Measurements from ENCODE around the gene PMPCA. TPM values are rescaled to one million over a fixed set of nuclear protein-coding genes. Genes with fewer than 3 reads are reported as not detected.

Gene PMPCA, protein sequence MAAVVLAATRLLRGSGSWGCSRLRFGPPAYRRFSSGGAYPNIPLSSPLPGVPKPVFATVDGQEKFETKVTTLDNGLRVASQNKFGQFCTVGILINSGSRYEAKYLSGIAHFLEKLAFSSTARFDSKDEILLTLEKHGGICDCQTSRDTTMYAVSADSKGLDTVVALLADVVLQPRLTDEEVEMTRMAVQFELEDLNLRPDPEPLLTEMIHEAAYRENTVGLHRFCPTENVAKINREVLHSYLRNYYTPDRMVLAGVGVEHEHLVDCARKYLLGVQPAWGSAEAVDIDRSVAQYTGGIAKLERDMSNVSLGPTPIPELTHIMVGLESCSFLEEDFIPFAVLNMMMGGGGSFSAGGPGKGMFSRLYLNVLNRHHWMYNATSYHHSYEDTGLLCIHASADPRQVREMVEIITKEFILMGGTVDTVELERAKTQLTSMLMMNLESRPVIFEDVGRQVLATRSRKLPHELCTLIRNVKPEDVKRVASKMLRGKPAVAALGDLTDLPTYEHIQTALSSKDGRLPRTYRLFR
- 88.6 and 104 TPM in 2 replicates for total RNA-seq (2014; rRNA removed; shearing (Covaris generic))
- polyA plus RNA-seq (2015; cell fraction: cytosol; rRNA removed), result 78.0 and 124 TPM in 2 replicates
- 243 and 380 TPM in 2 replicates for polyA plus RNA-seq (2015; cell fraction: nucleus; rRNA removed)

- DNase-seq (ENCODE audit: low read depth), result peak; percentile 75
Observed at GRCh38 chr9:136410500-136411287, at the start of gene PMPCA, which contains the start of gene ENTR1. PMPCA (plus strand) TSS chr9:136410658; CDS start chr9:136410669, 11 bp downstream. ENTR1 (minus strand) TSS chr9:136410614; CDS start chr9:136410397, 217 bp downstream.

DNA sequence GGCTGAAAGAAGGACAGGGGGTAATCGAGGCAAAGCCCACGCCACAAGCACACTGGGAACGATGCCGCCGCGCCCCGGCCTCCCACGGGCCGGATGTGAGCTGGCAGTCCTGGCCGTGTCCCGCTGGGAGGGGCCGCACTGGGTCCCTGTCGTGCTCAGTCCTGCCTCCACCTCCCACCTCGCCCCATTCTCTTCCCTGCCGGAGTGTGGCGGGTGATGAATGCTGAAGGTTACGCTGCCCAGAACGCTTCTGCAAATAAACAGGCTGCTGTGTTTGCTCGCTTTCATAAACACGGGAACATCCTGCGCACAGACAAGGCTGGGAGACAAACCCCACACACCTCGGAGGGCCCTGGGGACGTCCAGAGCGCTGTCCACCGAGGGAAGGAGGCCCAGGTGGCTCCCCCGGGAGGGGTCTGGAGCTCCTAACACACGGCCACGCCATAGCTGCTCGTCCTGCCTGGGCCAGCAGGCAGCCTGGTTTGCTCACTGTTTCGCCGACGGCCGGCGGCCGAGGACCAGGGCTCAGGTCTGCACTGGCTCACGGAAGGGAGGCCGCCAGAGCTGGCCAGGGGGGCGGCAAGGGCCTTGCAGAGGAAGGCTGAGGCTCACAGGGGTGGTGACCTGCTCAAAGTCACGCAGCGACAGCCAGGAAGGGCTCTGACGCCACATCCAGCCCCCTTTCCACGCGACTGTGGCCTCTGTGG lies 49.3 kb upstream of the PMPCA start:
- DNase-seq (ENCODE audit: low read depth), result no peak

GRCh38 chr9:136361754-136362449 lies 48.6 kb upstream of the PMPCA start:
- no peak for DNase-seq (ENCODE audit: low read depth)

GRCh38 chr9:136362450-136362784 lies 48.0 kb upstream of the PMPCA start:
- DNase-seq (ENCODE audit: low read depth), result no peak

DNA sequence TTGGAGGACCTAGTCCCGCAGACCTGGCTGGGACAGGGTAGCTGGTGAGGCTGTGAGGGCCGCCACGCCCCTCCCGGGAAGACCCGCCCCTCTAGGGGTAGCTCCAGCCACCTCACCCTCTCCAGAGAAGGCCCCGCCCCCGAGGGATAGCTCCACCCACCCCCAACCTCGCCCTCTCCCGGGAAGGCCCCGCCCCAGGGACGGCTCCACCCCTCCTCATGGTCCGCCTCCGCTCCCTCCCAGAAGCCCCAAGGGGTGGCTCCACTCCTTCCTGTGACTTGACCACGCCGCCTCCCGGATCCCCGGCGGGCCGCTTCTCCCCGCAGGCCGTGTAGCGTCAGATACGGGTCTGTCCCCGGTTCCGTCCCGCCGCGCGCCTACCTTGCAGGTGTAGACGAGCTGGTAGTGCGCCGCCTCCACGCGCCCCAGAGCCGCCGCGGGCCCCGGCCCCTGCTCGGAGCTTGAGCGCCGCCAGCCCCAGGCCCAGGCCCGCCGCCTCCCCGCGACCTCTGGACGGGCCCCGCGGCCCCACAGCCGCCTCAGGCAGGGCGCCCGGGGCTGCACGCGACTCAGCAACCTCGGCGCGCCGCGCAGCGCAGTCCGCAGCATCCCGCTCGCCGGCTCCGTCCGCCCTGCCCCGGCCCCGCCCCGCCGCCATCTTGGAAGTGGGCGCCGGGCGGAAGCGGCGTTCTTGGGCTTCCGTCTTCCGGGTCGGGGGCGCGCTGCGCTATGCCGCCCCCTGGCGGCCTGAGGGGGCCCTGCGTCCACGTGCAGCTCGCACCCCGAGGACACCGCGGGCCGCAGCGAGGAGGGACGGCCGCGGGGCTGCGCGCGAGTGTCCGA lies 47.1 kb upstream of the PMPCA start, which contains the start of gene DNLZ:
TSS of gene DNLZ (minus strand) at position 639 of the 843 bp plus-strand sequence. CDS start at position 609, 30 bp downstream.
- DNase-seq (ENCODE audit: low read depth), result peak; percentile 81

- no peak for DNase-seq (ENCODE audit: low read depth)
Observed at GRCh38 chr9:136363949-136364748, 46.3 kb upstream of the PMPCA start.

DNA sequence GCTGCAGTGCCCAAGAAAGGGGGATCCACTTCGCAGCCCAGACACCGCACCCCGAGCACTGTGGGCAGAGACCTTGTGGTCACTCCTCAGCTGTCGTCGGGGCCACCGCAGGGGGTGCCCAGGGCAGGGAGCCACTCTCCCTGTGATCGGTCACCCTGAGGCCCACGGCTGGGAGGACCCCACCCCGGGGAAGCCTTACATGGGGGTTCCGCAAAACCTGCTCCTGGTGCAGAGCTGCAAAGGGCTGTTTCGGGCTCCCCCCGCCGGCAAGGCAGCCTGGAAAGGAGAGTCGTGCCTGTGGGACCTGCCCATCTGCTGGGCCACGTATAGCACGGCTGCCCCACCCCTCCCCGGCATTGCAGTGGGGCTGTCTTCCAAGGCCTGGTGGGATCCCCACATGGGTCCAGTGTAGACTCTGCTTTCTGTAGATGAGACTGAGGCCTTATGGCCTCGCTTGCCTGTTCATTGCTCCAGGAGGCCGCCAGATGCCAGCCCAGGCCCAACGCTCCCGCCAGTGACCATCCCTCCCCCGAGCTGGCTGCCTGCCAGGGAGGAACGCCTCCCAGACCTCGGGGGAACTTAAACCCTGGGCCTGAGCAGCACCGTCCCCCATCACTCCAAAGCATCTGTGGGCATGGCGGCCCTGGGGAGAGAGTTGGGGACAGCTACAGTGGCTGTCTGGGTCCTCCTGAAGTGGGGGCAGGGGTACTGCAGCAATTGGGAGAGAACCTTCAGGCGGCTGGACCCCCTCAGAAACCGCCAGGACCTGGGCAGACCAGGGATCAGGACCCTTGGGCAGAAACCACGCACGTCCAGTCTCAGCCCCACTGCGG lies 45.3 kb upstream of the PMPCA start:
- no peak for DNase-seq (ENCODE audit: low read depth)

- DNase-seq (ENCODE audit: low read depth), result no peak
Observed at GRCh38 chr9:136365775-136366222, 44.7 kb upstream of the PMPCA start.

DNA sequence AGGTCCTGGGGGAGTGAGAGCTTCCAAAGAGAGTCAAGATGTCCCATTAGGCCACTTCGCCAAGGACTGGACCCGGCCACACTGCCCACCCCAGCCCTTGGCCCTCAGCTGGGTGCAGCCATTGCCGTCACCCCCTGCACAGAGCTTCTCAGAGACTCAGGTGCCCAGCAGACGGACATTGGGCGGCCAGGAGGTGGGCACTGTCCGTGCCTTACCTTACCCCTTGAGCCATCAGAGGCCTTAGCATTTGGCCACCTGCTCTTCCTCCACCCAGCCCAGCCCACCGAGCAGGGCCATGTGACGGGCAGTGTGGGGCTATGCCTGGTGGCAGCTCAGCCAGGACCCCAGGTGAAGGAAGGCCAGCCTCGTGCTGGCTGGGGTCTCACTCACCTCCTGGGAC lies 43.6 kb upstream of the PMPCA start:
- no peak for DNase-seq (ENCODE audit: low read depth)

DNA sequence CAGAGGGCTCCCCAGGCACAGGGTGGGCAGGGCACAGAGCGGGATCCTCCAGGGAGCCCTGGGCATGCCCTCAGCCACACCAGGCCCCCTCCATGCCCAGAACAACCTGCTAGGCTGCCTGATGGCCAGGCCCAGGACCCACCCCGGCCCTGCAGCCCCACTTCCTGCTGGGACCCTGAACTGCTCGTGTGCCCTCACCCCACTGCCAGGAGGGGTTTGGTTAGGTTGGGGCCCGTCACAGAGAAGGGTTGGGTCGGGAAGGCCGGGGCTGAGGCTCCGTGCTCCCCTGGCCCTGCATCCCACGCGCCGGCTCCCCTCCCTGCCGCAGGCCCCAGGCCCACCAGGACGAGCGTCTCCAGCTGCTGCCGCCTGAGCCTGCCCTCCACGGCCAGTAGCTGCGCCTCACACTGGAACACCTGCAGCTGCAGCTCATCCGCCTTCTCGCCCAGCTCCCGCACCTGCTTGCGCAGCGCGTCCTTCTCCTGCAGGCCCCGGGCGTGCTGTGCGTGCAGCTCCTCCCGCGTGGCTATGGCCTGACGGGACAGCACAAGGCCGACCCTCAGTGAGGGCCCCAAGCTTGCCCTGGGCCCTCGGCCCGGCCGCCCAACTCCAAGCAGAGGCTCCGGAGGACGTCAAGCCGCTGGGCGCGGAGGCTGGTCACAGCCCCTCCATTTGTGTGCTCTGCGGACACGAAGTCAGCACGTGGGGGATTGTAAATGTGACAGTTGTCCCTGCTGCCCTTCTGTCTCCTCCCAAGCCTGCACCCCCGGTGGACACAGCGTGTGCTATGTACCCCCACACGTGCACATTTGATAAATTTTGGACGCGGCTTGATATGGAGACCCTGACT lies 42.9 kb upstream of the PMPCA start:
- DNase-seq (ENCODE audit: low read depth), result no peak

GRCh38 chr9:136368190-136368589 lies 42.3 kb upstream of the PMPCA start:
- no peak for DNase-seq (ENCODE audit: low read depth)

GRCh38 chr9:136370037-136370436 lies 40.4 kb upstream of the PMPCA start:
- no peak for DNase-seq (ENCODE audit: low read depth)

GRCh38 chr9:136370687-136371532 lies 39.5 kb upstream of the PMPCA start:
- DNase-seq (ENCODE audit: low read depth), result no peak

DNA sequence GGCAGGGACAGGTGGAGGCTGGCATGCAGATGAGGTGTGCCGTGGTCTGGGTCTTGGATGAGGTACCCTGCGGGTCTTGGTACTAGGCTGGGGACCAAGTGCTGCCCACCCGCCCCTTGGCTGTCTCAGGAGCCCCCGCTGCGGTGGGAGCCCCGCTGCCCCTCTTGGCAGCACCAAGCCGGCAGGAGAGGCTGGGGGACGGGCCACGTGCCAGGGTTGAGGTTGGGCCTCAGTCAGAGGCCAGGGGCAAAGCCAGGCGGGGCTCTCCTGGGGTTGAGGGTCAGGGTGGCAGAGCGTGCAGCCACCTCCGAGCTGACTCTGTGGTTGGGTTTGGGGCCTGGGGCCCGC lies 39.0 kb upstream of the PMPCA start:
- no peak for DNase-seq (ENCODE audit: low read depth)

DNA sequence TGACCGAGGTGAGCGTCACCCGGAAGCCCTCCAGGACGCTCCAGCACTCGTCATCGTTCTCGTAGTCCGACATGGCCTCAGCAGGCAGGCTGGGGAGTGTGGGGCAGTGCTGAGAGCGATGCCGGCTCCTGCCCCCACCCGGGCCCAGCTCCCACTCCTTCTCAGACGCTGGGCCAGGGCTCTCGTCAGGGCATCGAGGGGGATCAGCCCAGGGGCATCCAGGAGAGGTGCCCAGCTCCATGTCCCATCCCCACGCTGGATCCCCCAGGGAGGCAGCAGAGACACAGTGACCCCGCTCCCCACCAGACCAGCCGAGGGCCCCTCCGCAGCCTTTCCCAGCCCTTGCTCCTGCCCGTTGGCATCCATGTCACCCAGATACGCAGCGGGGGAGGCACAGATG lies 38.5 kb upstream of the PMPCA start:
- DNase-seq (ENCODE audit: low read depth), result no peak

Data from HT1080 (cell line).